Stimulated activated CD8-positive, alpha-beta memory T cell treated with anti-CD3 and anti-CD28 coated beads, Interleukin-4, amount 100 ng/mL, for 1 hour (primary cell): ENCODE results near the gene PMIS2.
"Not testable (repeated sequence)": the region's sequence is repeated elsewhere in the genome, so short reads cannot be mapped to it uniquely, and the experiment has no call there.

Experiments
- DNase-seq, 2 donors: peaks; one replicate each; pipeline ENCODE4 v3.0.0-alpha.2; 2020; ENCODE audit warnings: low read depth in 2 of 2, low spot score in 1 of 2

The PMIS2 gene

GRCh38 chr19:35590875-35591274, 4.9 kb downstream of the PMIS2 start:
- no peak for DNase-seq

DNA sequence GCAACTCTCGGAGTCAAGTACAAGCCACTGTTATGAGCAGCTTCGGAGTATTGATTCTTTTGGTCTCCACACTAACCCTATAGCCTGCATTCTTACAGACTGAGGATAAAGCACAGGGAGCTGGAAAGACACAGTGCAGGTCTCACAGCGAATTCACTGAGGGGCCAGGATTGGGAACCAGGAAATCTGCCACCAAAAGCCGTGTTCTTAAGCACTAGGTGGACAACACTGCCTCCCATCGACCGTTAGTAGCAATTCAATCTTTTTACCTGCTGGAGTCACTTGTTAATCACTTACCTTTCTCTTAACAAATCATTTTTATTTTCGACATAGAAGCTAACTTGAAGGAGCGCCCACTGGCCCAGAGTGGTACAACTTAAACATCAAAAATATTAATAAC, 6.3 kb downstream of the PMIS2 start:
- DNase-seq, result no peak

GRCh38 chr19:35595026-35595425, 9.1 kb downstream of the PMIS2 start:
- DNase-seq, result not testable (repeated sequence)

DNA sequence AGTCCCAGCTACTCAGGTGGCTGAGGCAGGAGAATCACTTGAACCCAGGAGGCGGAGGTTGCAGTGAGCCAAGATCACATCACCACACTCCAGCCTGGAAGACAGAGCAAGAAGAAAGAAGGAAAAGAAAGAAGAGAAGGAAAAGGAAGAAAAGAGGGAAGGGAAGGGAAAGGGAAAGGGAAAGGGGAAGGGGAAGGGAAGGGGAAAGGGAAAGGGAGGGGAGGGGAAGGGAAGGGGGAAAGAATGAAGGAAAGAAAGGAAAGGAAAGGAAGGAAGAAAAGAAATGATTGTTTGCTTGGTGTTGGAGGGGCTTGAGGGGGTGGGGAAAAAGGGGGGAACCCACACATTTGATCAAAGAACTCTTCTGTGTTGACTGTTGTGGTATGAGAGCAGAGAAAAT, 10.0 kb downstream of the PMIS2 start:
- DNase-seq, result no peak

- DNase-seq, result no peak
These were observed 10.5 kb downstream of the PMIS2 start for GRCh38 chr19:35596366-35596999.

GRCh38 chr19:35601971-35602370, 16.0 kb downstream of the PMIS2 start:
- no peak for DNase-seq

GRCh38 chr19:35604436-35604835, 18.5 kb downstream of the PMIS2 start:
- not testable (repeated sequence) for DNase-seq

DNA sequence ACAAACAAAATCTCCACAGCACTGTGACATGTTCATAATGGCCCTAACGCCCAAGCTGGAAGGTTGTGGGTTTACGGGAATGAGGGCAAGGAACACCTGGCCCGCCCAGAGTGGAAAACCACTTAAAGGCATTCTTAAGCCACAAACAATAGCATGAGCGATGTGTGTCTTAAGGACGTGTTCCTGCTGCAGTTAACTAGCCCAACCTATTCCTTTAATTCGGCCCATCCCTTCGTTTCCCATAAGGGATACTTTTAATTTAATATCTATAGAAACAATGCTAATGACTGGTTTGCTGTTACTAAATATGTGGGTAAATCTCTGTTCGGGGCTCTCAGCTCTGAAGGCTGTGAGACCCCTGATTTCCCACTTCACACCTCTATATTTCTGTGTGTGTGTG, 21.2 kb downstream of the PMIS2 start:
- not testable (repeated sequence) for DNase-seq

DNA sequence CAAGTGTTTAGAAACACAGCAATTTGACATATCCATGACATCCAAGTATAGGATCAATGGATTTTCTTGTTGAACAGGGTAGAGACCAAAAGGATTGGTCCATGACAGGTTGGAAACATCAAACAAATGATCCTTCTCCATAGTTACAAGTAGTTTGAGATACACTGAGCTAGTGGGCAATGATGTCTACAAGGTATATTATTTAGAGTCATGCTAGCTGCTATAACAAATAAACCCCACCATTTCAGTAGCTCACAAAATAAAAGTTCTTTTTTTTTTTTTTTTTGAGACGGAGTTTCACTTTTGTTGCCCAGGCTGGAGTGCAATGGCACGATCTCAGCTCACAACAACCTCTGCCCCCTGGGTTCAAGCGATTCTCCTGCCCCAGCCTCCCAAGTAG, 21.7 kb downstream of the PMIS2 start:
- DNase-seq, result no peak

DNA sequence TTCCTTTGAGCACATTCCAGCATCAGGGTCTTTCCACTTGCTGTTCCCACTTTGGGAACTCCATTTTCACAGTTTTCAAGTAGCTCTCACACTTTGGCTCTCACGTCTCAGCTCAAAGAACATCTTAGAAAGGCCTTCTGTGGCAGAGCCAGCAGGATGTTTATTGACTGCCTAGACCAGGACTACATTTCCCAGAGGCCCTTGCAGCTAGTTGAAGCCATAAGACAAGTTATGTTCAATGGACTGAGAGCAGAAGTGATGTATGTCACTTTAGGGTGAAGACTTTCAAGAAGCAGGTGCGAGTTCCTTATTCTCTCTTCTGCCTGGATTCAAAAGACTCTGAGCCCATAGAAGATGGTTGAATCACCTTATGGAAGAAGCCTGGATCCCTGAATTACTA, 22.3 kb downstream of the PMIS2 start:
- DNase-seq, result no peak

- no peak for DNase-seq
These were observed 23.9 kb downstream of the PMIS2 start for GRCh38 chr19:35609851-35610353.

GRCh38 chr19:35612224-35612558, 26.2 kb downstream of the PMIS2 start:
- no peak for DNase-seq

DNA sequence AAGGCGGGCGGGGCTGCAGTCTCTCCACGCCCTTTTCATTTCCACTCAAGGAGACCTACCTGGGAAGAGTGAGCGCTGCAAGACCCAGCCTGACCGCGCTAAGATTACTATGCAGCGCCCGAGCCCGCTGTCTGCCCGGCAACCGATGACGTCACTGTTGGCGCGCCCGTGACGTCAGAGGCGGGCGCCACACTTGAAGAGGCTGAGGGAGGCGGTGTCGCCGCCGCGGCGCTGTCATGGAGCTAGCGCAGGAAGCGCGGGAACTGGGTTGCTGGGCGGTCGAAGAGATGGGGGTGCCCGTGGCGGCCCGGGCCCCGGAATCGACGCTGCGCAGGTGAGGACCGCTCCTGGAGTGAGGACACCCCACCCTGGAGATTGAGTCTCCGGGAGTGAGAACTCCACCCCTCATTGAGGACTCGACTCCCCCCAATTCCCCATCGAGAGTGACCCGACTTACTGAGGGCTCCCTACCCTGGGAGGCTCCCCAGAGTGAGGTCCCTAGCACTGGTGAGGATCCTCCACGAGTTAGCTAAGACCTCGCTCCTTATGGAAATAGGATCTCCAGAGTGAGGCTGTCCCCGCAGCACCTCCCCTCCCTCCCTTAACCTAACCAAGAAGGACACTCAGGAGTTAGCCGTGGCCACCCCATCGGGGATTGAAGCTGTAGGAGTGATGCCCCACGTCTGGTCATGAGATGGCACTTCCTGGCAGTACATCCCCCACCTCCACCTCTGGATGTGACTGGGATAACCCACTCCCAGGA, 26.8 kb downstream of the PMIS2 start, which contains the start of gene HAUS5:
TSS of gene HAUS5 (plus strand) at position 177 of the 763 bp plus-strand sequence. CDS start at position 237, 60 bp downstream.
- peak; percentile 90 for DNase-seq

GRCh38 chr19:35613574-35613973, 27.6 kb downstream of the PMIS2 start:
- no peak for DNase-seq

- no peak for DNase-seq
These were observed 29.1 kb downstream of the PMIS2 start for GRCh38 chr19:35615036-35615435.

DNA sequence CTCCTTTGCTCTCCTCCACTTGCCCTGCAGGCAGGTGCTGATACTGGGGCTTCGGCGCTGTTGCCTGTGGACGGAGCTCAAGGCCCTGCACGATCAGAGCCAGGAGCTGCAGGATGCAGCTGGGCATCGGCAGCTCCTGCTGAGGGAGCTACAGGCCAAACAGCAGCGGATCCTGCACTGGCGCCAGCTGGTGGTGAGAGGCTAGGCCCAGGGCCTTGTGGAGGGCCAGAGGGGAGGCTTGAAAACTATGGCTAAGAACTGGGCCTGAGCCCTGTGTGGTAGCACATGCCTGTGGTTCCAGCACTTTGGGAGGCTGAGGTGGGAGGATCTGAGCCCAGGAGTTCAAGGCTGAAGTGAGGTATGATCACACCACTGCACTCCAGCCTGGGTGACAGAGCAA, 32.9 kb downstream of the PMIS2 start:
- DNase-seq, result no peak

DNA sequence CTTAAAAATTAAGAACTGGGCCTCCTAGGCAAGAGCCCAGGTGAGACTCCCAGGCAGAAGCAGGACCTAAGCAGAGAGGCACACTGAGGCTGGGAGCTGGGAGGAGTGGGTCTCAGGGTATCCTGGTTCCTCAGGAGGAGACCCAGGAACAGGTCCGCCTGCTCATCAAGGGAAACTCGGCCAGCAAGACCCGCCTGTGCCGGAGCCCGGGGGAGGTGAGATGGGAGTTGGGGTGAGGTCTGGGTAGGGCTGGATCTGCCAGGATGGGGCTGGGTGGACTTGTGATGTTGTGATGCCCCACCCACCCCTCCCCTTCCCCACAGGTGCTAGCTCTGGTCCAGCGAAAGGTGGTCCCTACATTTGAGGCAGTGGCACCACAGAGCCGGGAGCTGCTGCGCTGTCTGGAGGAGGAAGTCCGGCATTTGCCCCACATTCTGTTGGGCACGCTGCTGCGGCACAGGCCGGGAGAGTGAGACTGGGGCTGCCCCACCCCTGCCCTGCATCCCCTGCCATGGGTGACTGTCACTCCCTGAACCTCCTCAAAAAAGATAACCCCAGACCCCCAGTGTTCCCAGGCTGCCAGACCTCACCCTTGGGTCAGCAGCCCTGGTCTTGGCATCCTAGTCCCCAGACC, 33.4 kb downstream of the PMIS2 start:
- no peak for DNase-seq

DNA sequence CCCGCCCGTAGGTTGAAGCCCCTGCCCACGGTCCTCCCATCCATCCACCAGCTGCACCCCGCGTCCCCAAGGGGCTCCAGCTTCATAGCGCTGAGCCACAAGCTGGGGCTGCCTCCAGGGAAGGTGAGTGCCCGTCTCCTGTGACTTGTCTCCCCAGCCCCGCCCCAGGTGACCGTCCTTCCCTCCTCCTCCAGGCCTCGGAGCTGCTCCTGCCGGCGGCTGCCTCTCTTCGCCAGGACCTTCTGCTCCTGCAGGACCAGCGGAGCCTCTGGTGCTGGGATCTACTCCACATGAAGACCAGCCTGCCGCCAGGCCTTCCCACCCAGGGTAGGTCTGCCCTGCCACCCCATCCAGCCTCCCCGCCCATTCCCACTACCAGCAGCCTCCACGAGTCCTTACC, 34.0 kb downstream of the PMIS2 start:
- DNase-seq, result no peak

GRCh38 chr19:35621708-35622107, 35.7 kb downstream of the PMIS2 start:
- DNase-seq, result no peak

- no peak for DNase-seq
These were observed 36.8 kb downstream of the PMIS2 start for GRCh38 chr19:35622750-35623149.

GRCh38 chr19:35623327-35624010, 37.5 kb downstream of the PMIS2 start:
- DNase-seq, result no peak

DNA sequence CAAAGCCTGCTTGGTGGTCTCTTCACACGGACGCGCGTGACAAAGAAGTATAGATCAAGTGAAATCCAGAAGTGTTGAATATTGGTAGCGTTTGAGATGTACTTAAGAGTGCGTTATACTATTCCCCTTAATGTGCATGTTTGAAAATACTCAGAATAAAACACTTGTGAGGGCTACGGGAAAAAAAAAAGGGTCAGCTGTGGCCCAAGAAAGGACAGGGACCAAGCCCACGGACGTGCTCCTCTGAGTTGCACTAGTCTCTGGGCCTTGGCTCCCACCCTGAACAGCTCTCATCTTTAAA, 42.2 kb downstream of the PMIS2 start:
- DNase-seq, result no peak
